OCI-LY3 (cell line): Measurements from ENCODE around the gene MGST2.

ENCODE experiments used
- CTCF ChIP-seq: fragments of 200-600, 300-600 bp; sonication (generic); IDR thresholded peaks from 2 replicates; pipeline ENCODE4 v1.5.1; 2014; ENCODE audit warnings: antibody characterized with exemption, low read length, low read depth
- EZH2phosphoT487 ChIP-seq: fragments of 200-600 bp; shearing (Covaris generic); IDR thresholded peaks from 2 replicates; pipeline ENCODE4 v1.6.1; 2018; ENCODE audit warnings: antibody characterized with exemption, mixed run types, low read depth

DNA sequence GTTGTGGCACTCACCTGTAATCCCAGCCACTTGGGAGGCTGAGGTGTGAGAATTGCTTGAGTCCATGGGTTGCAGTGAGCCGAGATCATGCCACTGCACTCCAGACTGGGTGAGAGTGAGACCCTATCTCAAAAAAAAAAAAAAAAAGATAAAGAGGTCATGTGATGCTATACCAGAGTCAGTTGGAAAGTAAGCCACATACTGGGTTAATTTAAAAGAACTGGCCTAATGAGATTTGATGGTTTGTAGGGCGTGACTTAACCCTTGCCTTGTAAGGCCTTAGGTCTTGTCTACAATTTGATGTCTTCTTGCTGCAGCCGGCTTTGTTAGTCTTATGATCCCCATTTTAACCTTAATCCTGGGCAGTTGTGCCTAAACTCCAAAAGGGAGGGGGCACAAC, 5.2 kb downstream of the MGST2 start:
- TF ChIP-seq CTCF (no peak), EZH2phosphoT487 (no peak)
